H9 (cell line): ENCODE measurements around the gene BEST1. TPM values are rescaled to one million over a fixed set of nuclear protein-coding genes. Genes with fewer than 3 reads are reported as not detected.
A peak's percentile ranks its signal among the peaks of the same experiment; 100 is the strongest.

Source experiments
- DNase-seq: peaks from one replicate; pipeline ENCODE4 v3.0.0-alpha.2; 2017
- H2AFZ ChIP-seq: one replicate; pipeline ENCODE4 v1.6.1; 2013; ENCODE audit warnings: mild to moderate bottlenecking, low read length, control low read depth, moderate library complexity
- H2AK5ac ChIP-seq: 2 replicates; pipeline ENCODE4 v1.6.1; 2013; ENCODE audit warnings: low read length, control low read depth, mixed read lengths; ENCODE audit not compliant: insufficient read length
- H2BK120ac ChIP-seq: one replicate; pipeline ENCODE4 v1.6.1; 2013; ENCODE audit warnings: low read depth, mild to moderate bottlenecking, low read length, control low read depth, inconsistent platforms; ENCODE audit not compliant: poor library complexity, severe bottlenecking
- H2BK12ac ChIP-seq: 2 replicates; pipeline ENCODE4 v1.6.1; 2013; ENCODE audit warnings: low read length, control low read depth, mixed read lengths, low read depth; ENCODE audit not compliant: insufficient read length
- H2BK15ac ChIP-seq: 2 replicates; pipeline ENCODE4 v1.6.1; 2013; ENCODE audit warnings: low read depth, low read length, control low read depth
- H2BK20ac ChIP-seq: one replicate; pipeline ENCODE4 v1.6.1; 2013; ENCODE audit warnings: low read depth, mild to moderate bottlenecking, low read length, control low read depth, inconsistent platforms; ENCODE audit not compliant: poor library complexity, severe bottlenecking
- H2BK5ac ChIP-seq: 2 replicates; pipeline ENCODE4 v1.6.1; 2013; ENCODE audit warnings: low read length, control low read depth, mixed read lengths; ENCODE audit not compliant: insufficient read length
- H3K14ac ChIP-seq: 2 replicates; pipeline ENCODE4 v1.6.1; 2013; ENCODE audit warnings: low read length, control low read depth; ENCODE audit not compliant: insufficient read depth
- H3K18ac ChIP-seq: 2 replicates; pipeline ENCODE4 v1.6.1; 2013; ENCODE audit warnings: low read depth, mild to moderate bottlenecking, mixed read lengths, low read length, control low read depth; ENCODE audit not compliant: insufficient read length
- H3K23ac ChIP-seq: 2 replicates; pipeline ENCODE4 v1.6.1; 2013; ENCODE audit warnings: low read length, control low read depth, mixed read lengths, low read depth; ENCODE audit not compliant: insufficient read length
- H3K23me2 ChIP-seq: 2 replicates; pipeline ENCODE4 v1.6.1; 2013; ENCODE audit warnings: low read depth, mild to moderate bottlenecking, mixed read lengths, low read length, control low read depth; ENCODE audit not compliant: insufficient read length, poor library complexity, severe bottlenecking
- H3K27ac ChIP-seq: 2 replicates; pipeline ENCODE4 v1.5.1; 2013; ENCODE audit warnings: low read length, control low read depth, mixed read lengths, low read depth; ENCODE audit not compliant: insufficient read length
- H3K27me3 ChIP-seq: 2 replicates; pipeline ENCODE4 v1.6.1; 2013; ENCODE audit warnings: low read length, control low read depth, inconsistent platforms; ENCODE audit not compliant: insufficient read depth
- H3K4ac ChIP-seq: 2 replicates; pipeline ENCODE4 v1.6.1; 2013; ENCODE audit warnings: low read depth, mild to moderate bottlenecking, control low read depth, inconsistent platforms, low read length, moderate library complexity
- H3K4me1 ChIP-seq: 2 replicates; pipeline ENCODE4 v1.6.1; 2013; ENCODE audit warnings: low read length, control low read depth, inconsistent platforms; ENCODE audit not compliant: insufficient read depth
- H3K4me2 ChIP-seq: 2 replicates; pipeline ENCODE4 v1.6.1; 2013; ENCODE audit warnings: low read length, control low read depth, mixed read lengths; ENCODE audit not compliant: insufficient read length, insufficient read depth
- H3K56ac ChIP-seq: 2 replicates; pipeline ENCODE4 v1.6.1; 2013; ENCODE audit warnings: low read depth, mild to moderate bottlenecking, mixed read lengths, low read length, control low read depth; ENCODE audit not compliant: insufficient read length
- H3K79me1 ChIP-seq: 2 replicates; pipeline ENCODE4 v1.6.1; 2013; ENCODE audit warnings: low read depth, mild to moderate bottlenecking, moderate library complexity, low read length, control low read depth, inconsistent platforms; ENCODE audit not compliant: insufficient read depth, poor library complexity, severe bottlenecking
- H3K79me2 ChIP-seq: 2 replicates; pipeline ENCODE4 v1.6.1; 2013; ENCODE audit warnings: low read length, control low read depth, inconsistent platforms; ENCODE audit not compliant: insufficient read depth
- H3K9ac ChIP-seq: 2 replicates; pipeline ENCODE4 v1.6.1; 2013; ENCODE audit warnings: low read length, control low read depth, mixed read lengths; ENCODE audit not compliant: insufficient read length; ENCODE audit errors: extremely low read depth
- H3K9me3 ChIP-seq: one replicate; pipeline ENCODE4 v1.6.1; 2013; ENCODE audit warnings: low read depth, low read length, inconsistent platforms; ENCODE audit not compliant: control insufficient read depth
- H3T11ph ChIP-seq: one replicate; pipeline ENCODE4 v1.6.1; 2013; ENCODE audit warnings: mild to moderate bottlenecking, low read length, control low read depth, inconsistent platforms
- H4K20me1 ChIP-seq: one replicate; pipeline ENCODE4 v1.6.1; 2013; ENCODE audit not compliant: control insufficient read depth, insufficient read length, insufficient read depth
- H4K5ac ChIP-seq: 2 replicates; pipeline ENCODE4 v1.6.1; 2013; ENCODE audit warnings: low read depth, mild to moderate bottlenecking, mixed read lengths, low read length, control low read depth; ENCODE audit not compliant: insufficient read length
- H4K8ac ChIP-seq: replicated peaks from 2 replicates; pipeline ENCODE4 v1.6.1; 2013; ENCODE audit warnings: low read length, control low read depth, mixed read lengths, low read depth; ENCODE audit not compliant: insufficient read length
- H4K91ac ChIP-seq: 2 replicates; pipeline ENCODE4 v1.6.1; 2013; ENCODE audit warnings: low read depth, mild to moderate bottlenecking, moderate library complexity, mixed read lengths, low read length, control low read depth; ENCODE audit not compliant: insufficient read length
- H3K27ac Mint-ChIP-seq, 3 experiments: 2 replicates in 2 of 3; 3 replicates in 1 of 3; pipeline ENCODE4 v1.8.0; 2020 to 2021; ENCODE audit warnings: mixed read lengths in 3 of 3, mild to moderate bottlenecking in 1 of 3, moderate library complexity in 1 of 3
- H3K27me3 Mint-ChIP-seq: 2 replicates; pipeline ENCODE4 v1.8.0; 2021; ENCODE audit warnings: low read depth, mild to moderate bottlenecking, moderate library complexity, mixed read lengths
- H3K36me3 Mint-ChIP-seq, 3 experiments: 2 replicates in 2 of 3; 3 replicates in 1 of 3; pipeline ENCODE4 v1.8.0; 2020 to 2021; ENCODE audit warnings: low read depth in 3 of 3, mixed read lengths in 3 of 3; ENCODE audit not compliant: insufficient read depth in 1 of 3
- H3K4me1 Mint-ChIP-seq, 2 experiments: 2 replicates each; pipeline ENCODE4 v1.8.0; 2020; ENCODE audit warnings: mixed read lengths in 2 of 2
- H3K4me3 Mint-ChIP-seq, 2 experiments: 2 replicates in 1 of 2; 3 replicates in 1 of 2; pipeline ENCODE4 v1.8.0; 2020 to 2021; ENCODE audit warnings: mild to moderate bottlenecking in 2 of 2, mixed read lengths in 2 of 2, moderate library complexity in 1 of 2
- H3K9me3 Mint-ChIP-seq, 2 experiments: 2 replicates in 1 of 2; 3 replicates in 1 of 2; pipeline ENCODE4 v1.8.0; 2020; ENCODE audit warnings: mild to moderate bottlenecking in 2 of 2, mixed read lengths in 2 of 2, moderate library complexity in 1 of 2
- WGBS: extraction: QIAGEN DNeasy Blood & Tissue Kit; methylation state at CpG from one replicate; pipeline ENCODE4 v1.1.7; 2013; ENCODE audit warnings: missing lambda C conversion rate, low lambda C conversion rate, mixed read lengths; ENCODE audit not compliant: insufficient read length; ENCODE audit errors: extremely low coverage; 5-methylcytosine and 5-hydroxymethylcytosine counted together
- total RNA-seq: library from RNA; stranded (reverse); gene quantifications from 2 replicates; pipeline ENCODE4 v1.2.1, GENCODE V29; 2021
- TF ChIP-seq, protein P1 (sequence below): fragments of 200-600 bp; sonication (generic); conservative IDR thresholded peaks from 3 replicates; pipeline ENCODE4 v1.8.0; 2021; ENCODE audit warnings: antibody characterized with exemption, mild to moderate bottlenecking

The BEST1 gene
- total RNA-seq, 1 experiment from 2014 or later = 0.24 TPM

DNA sequence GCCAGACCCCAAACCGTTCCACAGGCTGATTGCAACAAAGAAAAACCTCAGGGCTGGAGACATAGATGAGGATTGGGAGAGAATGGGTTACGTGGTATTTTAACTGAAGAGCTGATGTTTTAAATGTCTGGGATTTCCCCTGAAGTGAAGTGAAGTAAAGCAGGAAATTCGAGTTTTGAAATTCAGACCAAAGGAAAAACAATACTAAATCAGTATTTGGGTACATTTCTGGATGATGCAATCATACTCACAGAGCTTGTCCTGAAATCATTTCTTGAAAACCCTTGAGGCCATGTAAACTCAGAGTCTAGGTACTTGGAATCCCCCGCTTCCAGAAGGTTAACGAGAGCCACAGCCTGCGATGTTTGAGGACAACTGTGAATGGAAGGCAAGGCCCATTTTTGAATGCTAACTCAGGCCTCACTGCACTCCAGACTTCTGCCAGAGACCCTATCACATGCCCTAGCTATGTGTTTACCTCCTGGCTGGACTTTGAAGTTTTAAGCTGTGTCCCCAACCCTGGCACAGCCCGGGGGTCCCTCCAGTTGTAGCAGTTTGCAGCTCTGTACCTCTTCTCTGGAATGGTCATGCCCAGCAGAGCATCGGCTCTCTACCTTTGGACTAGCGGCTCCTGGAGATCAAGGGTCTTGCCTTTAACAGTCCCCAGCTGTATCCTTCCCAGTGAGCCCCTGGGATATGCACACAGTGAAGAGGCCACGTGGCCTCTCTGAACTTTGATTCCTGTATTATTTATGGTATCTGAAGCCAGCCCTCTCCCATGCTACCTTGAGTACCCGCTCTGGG, 22.7 kb downstream of the BEST1 start:
- no peak overlapping the region for H2AK5ac ChIP-seq
- peak overlapping the region; percentile 41; the same call in 1 of the 2 replicates for H3K14ac ChIP-seq
- H3K27me3 Mint-ChIP-seq = peaks cover 21% of the 10 kb centered on the region
- peaks cover 7% of the 10 kb centered on the region for H3K23me2 ChIP-seq
- no peak overlapping the region for H3K23ac ChIP-seq
- peaks cover 0 to 4% (median 0%) of the 10 kb centered on the region in 3 experiments; a peak in 2 of 7 replicates for H3K36me3 Mint-ChIP-seq
- H3K18ac ChIP-seq = peak overlapping the region; percentile 93
- peaks cover 12% of the 10 kb centered on the region; the same call in 1 of the 2 replicates for H3K4me1 ChIP-seq
- no peak overlapping the region for H4K8ac ChIP-seq
- no peaks in the 10 kb centered on the region for H3K9me3 ChIP-seq
- no peaks in the 10 kb centered on the region for H3K79me2 ChIP-seq
- H2BK12ac ChIP-seq = peak overlapping the region; percentile 63
- H4K91ac ChIP-seq = peak overlapping the region; percentile 51
- DNase-seq = no peak
- peak overlapping the region in 1 of 2 experiments; percentile 3; a peak in 1 of 5 replicates for H3K4me3 Mint-ChIP-seq
- no peak overlapping the region for H4K5ac ChIP-seq
- WGBS = no CpG with 5 or more reads among the region's 11 CpGs
- H3T11ph ChIP-seq = no peak overlapping the region
- H3K56ac ChIP-seq = no peak overlapping the region
- H3K4ac ChIP-seq = no peak overlapping the region
- no peak overlapping the region for H2BK15ac ChIP-seq
- no peaks in the 10 kb centered on the region for H3K9me3 Mint-ChIP-seq
- H4K20me1 ChIP-seq = no peaks in the 10 kb centered on the region
- no peak overlapping the region for H2AFZ ChIP-seq
- H3K27ac Mint-ChIP-seq = peak overlapping the region; percentile 10 to 34 (median 14); a peak in 3 of 7 replicates
- TF ChIP-seq, protein P1, sequence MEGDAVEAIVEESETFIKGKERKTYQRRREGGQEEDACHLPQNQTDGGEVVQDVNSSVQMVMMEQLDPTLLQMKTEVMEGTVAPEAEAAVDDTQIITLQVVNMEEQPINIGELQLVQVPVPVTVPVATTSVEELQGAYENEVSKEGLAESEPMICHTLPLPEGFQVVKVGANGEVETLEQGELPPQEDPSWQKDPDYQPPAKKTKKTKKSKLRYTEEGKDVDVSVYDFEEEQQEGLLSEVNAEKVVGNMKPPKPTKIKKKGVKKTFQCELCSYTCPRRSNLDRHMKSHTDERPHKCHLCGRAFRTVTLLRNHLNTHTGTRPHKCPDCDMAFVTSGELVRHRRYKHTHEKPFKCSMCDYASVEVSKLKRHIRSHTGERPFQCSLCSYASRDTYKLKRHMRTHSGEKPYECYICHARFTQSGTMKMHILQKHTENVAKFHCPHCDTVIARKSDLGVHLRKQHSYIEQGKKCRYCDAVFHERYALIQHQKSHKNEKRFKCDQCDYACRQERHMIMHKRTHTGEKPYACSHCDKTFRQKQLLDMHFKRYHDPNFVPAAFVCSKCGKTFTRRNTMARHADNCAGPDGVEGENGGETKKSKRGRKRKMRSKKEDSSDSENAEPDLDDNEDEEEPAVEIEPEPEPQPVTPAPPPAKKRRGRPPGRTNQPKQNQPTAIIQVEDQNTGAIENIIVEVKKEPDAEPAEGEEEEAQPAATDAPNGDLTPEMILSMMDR = no peak
- peak overlapping the region; percentile 18 for H3K4me2 ChIP-seq
- no peaks in the 10 kb centered on the region for H3K79me1 ChIP-seq
- no peaks in the 10 kb centered on the region for H3K27me3 ChIP-seq
- H2BK120ac ChIP-seq = no peak overlapping the region
- peaks cover 45 to 58% of the 10 kb centered on the region in 2 experiments for H3K4me1 Mint-ChIP-seq
- peak overlapping the region; percentile 45 for H2BK5ac ChIP-seq
- peak overlapping the region; percentile 0 for H3K9ac ChIP-seq
- H2BK20ac ChIP-seq = peak overlapping the region; percentile 46
- peak overlapping the region; percentile 23 for H3K27ac ChIP-seq
